PC-9 (cell line): ENCODE measurements around the gene PRC1. TPM values are rescaled to one million over a fixed set of nuclear protein-coding genes. Genes with fewer than 3 reads are reported as not detected.

Source experiments
- BruUV-seq: library from RNA; stranded (reverse); fragments of 400-500 nt; replicated peaks from 2 replicates; lab custom pipeline; 2021; lab: Mats Ljungman, UMichigan
- CTCF ChIA-PET: fragments of 300-600 bp; sonication (Branson Sonifier 250); formaldehyde crosslinking; loops from one replicate; lab custom pipeline; 2022; ENCODE audit warnings: antibody characterized with exemption; lab: Charles Lee
- POLR2A ChIA-PET: fragments of 300-600 bp; sonication (Branson Sonifier 250); formaldehyde crosslinking; loops from one replicate; lab custom pipeline; 2022; ENCODE audit warnings: antibody characterized with exemption; ENCODE audit not compliant: unreplicated experiment; lab: Charles Lee
- DNase-seq, 2 experiments: peaks; one replicate each; pipeline versions ENCODE4 v3.0.0 to v3.0.0-alpha.2; 2015 to 2022; ENCODE audit warnings: mixed read lengths in 1 of 2
- H2AFZ ChIP-seq: fragments of 200-600 bp; sonication (generic); 2 replicates; pipeline ENCODE4 v1.8.1; 2017; ENCODE audit warnings: antibody characterized with exemption
- H3F3A ChIP-seq: fragments of 200-600 bp; sonication (generic); 2 replicates; pipeline ENCODE4 v1.8.1; 2017; ENCODE audit warnings: antibody characterized with exemption, mild to moderate bottlenecking, low read depth; ENCODE audit not compliant: insufficient read depth
- H3K27ac ChIP-seq: fragments of 200-600 bp; sonication (generic); 2 replicates; pipeline ENCODE4 v1.6.1; 2016; ENCODE audit warnings: mixed run types
- H3K27me3 ChIP-seq: fragments of 200-600 bp; sonication (generic); 2 replicates; pipeline ENCODE4 v1.6.1; 2016; ENCODE audit warnings: low read depth, mixed run types; ENCODE audit not compliant: insufficient read depth
- H3K36me3 ChIP-seq: fragments of 200-600 bp; sonication (generic); 2 replicates; pipeline ENCODE4 v1.6.1; 2016; ENCODE audit warnings: low read depth, mixed run types
- H3K4me1 ChIP-seq: fragments of 200-600 bp; sonication (generic); replicated peaks from 2 replicates; pipeline ENCODE4 v1.6.1; 2016; ENCODE audit warnings: mixed run types; ENCODE audit not compliant: insufficient read depth
- H3K4me2 ChIP-seq: fragments of 200-600 bp; sonication (generic); 2 replicates; pipeline ENCODE4 v1.6.1; 2017; ENCODE audit warnings: mixed run types
- H3K4me3 ChIP-seq: fragments of 200-600 bp; sonication (generic); 2 replicates; pipeline ENCODE4 v1.6.1; 2016; ENCODE audit warnings: mixed run types
- H3K79me2 ChIP-seq: fragments of 200-600 bp; sonication (generic); 2 replicates; pipeline ENCODE4 v1.6.1; 2017; ENCODE audit warnings: low read depth, mixed run types
- H3K9me2 ChIP-seq: fragments of 200-600 bp; sonication (generic); 2 replicates; pipeline ENCODE4 v1.8.1; 2017; ENCODE audit warnings: mild to moderate bottlenecking; ENCODE audit not compliant: insufficient read depth
- H3K9me3 ChIP-seq: fragments of 200-600 bp; sonication (generic); 2 replicates; pipeline ENCODE4 v1.8.1; 2016; ENCODE audit warnings: low read depth; ENCODE audit not compliant: insufficient read depth
- H4K20me1 ChIP-seq: fragments of 200-600 bp; sonication (generic); 2 replicates; pipeline ENCODE4 v1.8.1; 2017; ENCODE audit not compliant: insufficient read depth
- CTCF ChIP-seq: fragments of 200-600 bp; sonication (generic); conservative IDR thresholded peaks from 2 replicates; pipeline ENCODE4 v1.6.1; 2017; ENCODE audit warnings: mixed run types, antibody characterized with exemption, mild to moderate bottlenecking, moderate library complexity
- EZH2 ChIP-seq: fragments of 200-600 bp; sonication (generic); IDR thresholded peaks from 2 replicates; pipeline ENCODE4 v1.8.0; 2017; ENCODE audit warnings: antibody characterized with exemption, low read depth
- intact Hi-C: fragments of 100-400 bp; cut with micrococcal nuclease; formaldehyde crosslinking; loops from one replicate; pipeline ENCODE4 v1.10.0; 2022; ENCODE audit not compliant: unreplicated experiment
- total RNA-seq: library from RNA; stranded (reverse); gene quantifications from 2 replicates; pipeline ENCODE4 v1.2.3, GENCODE V29; 2021

PRC1 gene
- total RNA-seq, 1 experiment from 2014 or later: 145 TPM

- Histone ChIP-seq H3K36me3 (peaks cover 9% of the 10 kb centered on the region), H2AFZ (no peak overlapping the region), H3K9me2 (no peaks in the 10 kb centered on the region), H3K4me1 (no peaks in the 10 kb centered on the region), H3K27me3 (no peaks in the 10 kb centered on the region), H3K4me2 (no peak overlapping the region), H3K27ac (no peak overlapping the region), H3F3A (peaks cover 36% of the 10 kb centered on the region; the same call in 1 of the 2 replicates), H4K20me1 (peaks cover 4% of the 10 kb centered on the region; the same call in 1 of the 2 replicates), H3K4me3 (no peak overlapping the region), H3K79me2 (peaks cover 12% of the 10 kb centered on the region; the same call in 1 of the 2 replicates), H3K9me3 (no peaks in the 10 kb centered on the region)
- CTCF ChIA-PET: no interaction called here
- no TSS peak for BruUV-seq
- no peak for TF ChIP-seq EZH2
- intact Hi-C loops: no loop called here
- POLR2A ChIA-PET: no interaction called here
- DNase-seq: no peak
Observed at GRCh38 chr15:90962021-90962420, 32.3 kb downstream of the PRC1 start.

- Histone ChIP-seq H3K27ac (no peak overlapping the region), H3K4me2 (no peak overlapping the region), H3K4me3 (no peak overlapping the region), H3F3A (peaks cover 32% of the 10 kb centered on the region; the same call in 1 of the 2 replicates), H4K20me1 (peaks cover 4% of the 10 kb centered on the region; the same call in 1 of the 2 replicates), H3K4me1 (peaks cover 10% of the 10 kb centered on the region), H3K79me2 (peaks cover 25% of the 10 kb centered on the region), H3K36me3 (no peaks in the 10 kb centered on the region; the same call in 1 of the 2 replicates), H3K9me3 (no peaks in the 10 kb centered on the region), H3K9me2 (no peaks in the 10 kb centered on the region), H3K27me3 (no peaks in the 10 kb centered on the region), H2AFZ (no peak overlapping the region)
- intact Hi-C loops: no loop called here
- POLR2A ChIA-PET: no interaction called here
- CTCF ChIA-PET: no interaction called here
- TF ChIP-seq EZH2 (no peak), CTCF (no peak)
- BruUV-seq: no TSS peak
- DNase-seq: no peak
Observed at GRCh38 chr15:90960298-90961091, 33.8 kb downstream of the PRC1 start.

GRCh38 chr15:90959894-90960293 is 34.4 kb downstream of the PRC1 start:
- Histone ChIP-seq H4K20me1 (peaks cover 4% of the 10 kb centered on the region; the same call in 1 of the 2 replicates), H3K79me2 (peaks cover 28% of the 10 kb centered on the region), H3K4me2 (no peak overlapping the region), H2AFZ (no peak overlapping the region), H3F3A (peaks cover 27% of the 10 kb centered on the region), H3K9me2 (no peaks in the 10 kb centered on the region), H3K9me3 (no peaks in the 10 kb centered on the region), H3K27ac (no peak overlapping the region), H3K27me3 (no peaks in the 10 kb centered on the region), H3K36me3 (no peaks in the 10 kb centered on the region; the same call in 1 of the 2 replicates), H3K4me3 (no peak overlapping the region), H3K4me1 (peaks cover 10% of the 10 kb centered on the region)
- intact Hi-C loops: loop anchor here (5.0 kb wide), 2 partner anchors 72 to 312 kb away; no protein-coding TSS in a partner anchor
- no peak for DNase-seq
- no TSS peak for BruUV-seq
- TF ChIP-seq CTCF: no peak
- no peak for TF ChIP-seq EZH2
- CTCF ChIA-PET: no interaction called here
- POLR2A ChIA-PET: no interaction called here
